ENCODE data around the gene PRPH2.
"Not testable (repeated sequence)": the region's sequence is repeated elsewhere in the genome, so short reads cannot be mapped to it uniquely, and the experiment has no call there.

Gene PRPH2

GRCh38 chr6:42714098-42714761 is 8.2 kb downstream of the PRPH2 start:
- Histone ChIP-seq H4K20me1 (no peaks in the 10 kb centered on the region), H3K4me3 (no peak overlapping the region), H3K36me3 (no peaks in the 10 kb centered on the region; a peak in 1 of 22 replicates), H3K9ac (no peak overlapping the region), H3K4me1 (peaks cover 0 to 14% (median 8%) of the 10 kb centered on the region in 10 experiments; a peak in 10 of 20 replicates), H3K27me3 (no peaks in the 10 kb centered on the region), H3K4me2 (peak overlapping the region in 8 of 11 experiments; percentile 2 to 48 (median 34); a peak in 9 of 22 replicates), H3K27ac (no peak overlapping the region), H3K9me3 (replicated peaks in 1 of 11) (peaks cover 5 to 17% (median 14%) of the 10 kb centered on the region in 11 experiments; a peak in 19 of 22 replicates)
- no peak for TF ChIP-seq Cebpa-rat (IDR thresholded peaks at IDR 0.05)

GRCh38 chr6:42711930-42712329 is 10.5 kb downstream of the PRPH2 start:
- H3K4me2 ChIP-seq, result no peak overlapping the region
- H3K9ac ChIP-seq, result no peak overlapping the region
- TF ChIP-seq Cebpa-rat (IDR thresholded peaks at IDR 0.05), result no peak
- H4K20me1 ChIP-seq, result no peaks in the 10 kb centered on the region
- H3K9me3 ChIP-seq (replicated peaks in 1 of 11), result peaks cover 5 to 17% (median 14%) of the 10 kb centered on the region in 11 experiments; a peak in 19 of 22 replicates
- H3K36me3 ChIP-seq, result no peaks in the 10 kb centered on the region; a peak in 1 of 22 replicates
- peaks cover 0 to 14% (median 8%) of the 10 kb centered on the region in 10 experiments; a peak in 10 of 20 replicates for H3K4me1 ChIP-seq
- H3K4me3 ChIP-seq, result no peak overlapping the region
- H3K27ac ChIP-seq, result no peak overlapping the region
- no peaks in the 10 kb centered on the region for H3K27me3 ChIP-seq

- TF ChIP-seq Cebpa-rat (IDR thresholded peaks at IDR 0.05), result no peak
- peaks cover 5 to 17% (median 14%) of the 10 kb centered on the region in 11 experiments; a peak in 19 of 22 replicates for H3K9me3 ChIP-seq (replicated peaks in 1 of 11)
- no peaks in the 10 kb centered on the region; a peak in 1 of 22 replicates for H3K36me3 ChIP-seq
- no peak overlapping the region for H3K27ac ChIP-seq
- H3K4me1 ChIP-seq, result peaks cover 0 to 18% (median 8%) of the 10 kb centered on the region in 10 experiments; a peak in 10 of 20 replicates
- no peak overlapping the region for H3K4me3 ChIP-seq
- H3K27me3 ChIP-seq, result no peaks in the 10 kb centered on the region
- 0 out of 22 replicates have a peak overlapping the region, but pooled peaks of 2 of the 11 experiments have one; percentile 10 to 20 for H3K4me2 ChIP-seq
- no peaks in the 10 kb centered on the region for H4K20me1 ChIP-seq
- no peak overlapping the region for H3K9ac ChIP-seq
These were observed 12.1 kb downstream of the PRPH2 start for GRCh38 chr6:42710316-42710715.

GRCh38 chr6:42709871-42710270 is 12.5 kb downstream of the PRPH2 start:
- H3K9ac ChIP-seq, result no peak overlapping the region
- no peak overlapping the region for H3K4me3 ChIP-seq
- H3K36me3 ChIP-seq, result no peaks in the 10 kb centered on the region; a peak in 1 of 22 replicates
- H3K4me2 ChIP-seq, result 0 out of 22 replicates have a peak overlapping the region, but pooled peaks of 2 of the 11 experiments have one; percentile 10 to 20
- no peak for TF ChIP-seq Cebpa-rat (IDR thresholded peaks at IDR 0.05)
- no peaks in the 10 kb centered on the region for H3K27me3 ChIP-seq
- peaks cover 5 to 17% (median 14%) of the 10 kb centered on the region in 11 experiments; a peak in 19 of 22 replicates for H3K9me3 ChIP-seq (replicated peaks in 1 of 11)
- H3K4me1 ChIP-seq, result peaks cover 0 to 15% (median 5%) of the 10 kb centered on the region in 10 experiments; a peak in 10 of 20 replicates
- H3K27ac ChIP-seq, result no peak overlapping the region
- H4K20me1 ChIP-seq, result no peaks in the 10 kb centered on the region

- TF ChIP-seq Cebpa-rat (IDR thresholded peaks at IDR 0.05), result no peak
- no peaks in the 10 kb centered on the region for H3K27me3 ChIP-seq
- no peak overlapping the region for H3K9ac ChIP-seq
- H3K4me1 ChIP-seq, result peaks cover 0 to 10% (median 0%) of the 10 kb centered on the region in 10 experiments; a peak in 2 of 20 replicates
- H3K9me3 ChIP-seq (replicated peaks in 1 of 11), result peaks cover 5 to 17% (median 14%) of the 10 kb centered on the region in 11 experiments; a peak in 19 of 22 replicates
- no peak overlapping the region for H3K27ac ChIP-seq
- H3K36me3 ChIP-seq, result no peaks in the 10 kb centered on the region; a peak in 1 of 22 replicates
- no peaks in the 10 kb centered on the region for H4K20me1 ChIP-seq
- H3K4me2 ChIP-seq, result no peak overlapping the region
- no peak overlapping the region for H3K4me3 ChIP-seq
These were observed 14.3 kb downstream of the PRPH2 start for GRCh38 chr6:42708096-42708495.

GRCh38 chr6:42707595-42707994 is 14.8 kb downstream of the PRPH2 start:
- Histone ChIP-seq H3K4me3 (no peak overlapping the region), H3K27ac (no peak overlapping the region)
- TF ChIP-seq Cebpa-rat (IDR thresholded peaks at IDR 0.05), result no peak

GRCh38 chr6:42704937-42705374 is 17.4 kb downstream of the PRPH2 start:
- no peaks in the 10 kb centered on the region for H3K27me3 ChIP-seq
- no peaks in the 10 kb centered on the region for H4K20me1 ChIP-seq
- H3K9me3 ChIP-seq (replicated peaks in 1 of 11), result no peaks in the 10 kb centered on the region
- TF ChIP-seq Cebpa-rat (IDR thresholded peaks at IDR 0.05), result no peak
- no peak overlapping the region for H3K9ac ChIP-seq
- no peak overlapping the region for H3K4me3 ChIP-seq
- no peak overlapping the region for H3K27ac ChIP-seq
- no peaks in the 10 kb centered on the region for H3K36me3 ChIP-seq
- peaks cover 0 to 7% (median 0%) of the 10 kb centered on the region in 10 experiments; a peak in 2 of 20 replicates for H3K4me1 ChIP-seq
- H3K4me2 ChIP-seq, result no peak overlapping the region

More at GRCh38 chr6:42707595-42707994, 14.8 kb downstream of the PRPH2 start:
- no peaks in the 10 kb centered on the region for H3K27me3 ChIP-seq
- no peak overlapping the region for H3K4me2 ChIP-seq
- H3K9me3 ChIP-seq (replicated peaks in 1 of 11), result peaks cover 5 to 17% (median 14%) of the 10 kb centered on the region in 11 experiments; a peak in 19 of 22 replicates
- peaks cover 0 to 10% (median 0%) of the 10 kb centered on the region in 10 experiments; a peak in 2 of 20 replicates for H3K4me1 ChIP-seq
- no peaks in the 10 kb centered on the region for H4K20me1 ChIP-seq
- no peak overlapping the region for H3K9ac ChIP-seq
- no peaks in the 10 kb centered on the region; a peak in 1 of 22 replicates for H3K36me3 ChIP-seq

- no peak for TF ChIP-seq Cebpa-rat (IDR thresholded peaks at IDR 0.05)
- Histone ChIP-seq H3K9ac (no peak overlapping the region), H3K4me2 (no peak overlapping the region)
These were observed 18.0 kb downstream of the PRPH2 start for GRCh38 chr6:42704251-42704936.

GRCh38 chr6:42702786-42703185 is 19.6 kb downstream of the PRPH2 start:
- not testable (repeated sequence) for H3K9ac ChIP-seq; H3K36me3 ChIP-seq; H3K4me1 ChIP-seq; H3K9me3 ChIP-seq (replicated peaks in 1 of 11); H3K4me2 ChIP-seq; H3K27me3 ChIP-seq; H3K4me3 ChIP-seq; H3K27ac ChIP-seq; H4K20me1 ChIP-seq

More at GRCh38 chr6:42704251-42704936, 18.0 kb downstream of the PRPH2 start:
- no peak overlapping the region for H3K27ac ChIP-seq
- no peaks in the 10 kb centered on the region for H3K9me3 ChIP-seq (replicated peaks in 1 of 11)
- no peaks in the 10 kb centered on the region for H3K36me3 ChIP-seq
- H3K27me3 ChIP-seq, result no peaks in the 10 kb centered on the region
- peaks cover 0 to 5% (median 0%) of the 10 kb centered on the region in 10 experiments; a peak in 1 of 20 replicates for H3K4me1 ChIP-seq
- no peaks in the 10 kb centered on the region for H4K20me1 ChIP-seq
- no peak overlapping the region for H3K4me3 ChIP-seq
